ENCODE measurements around the gene CALHM2.
"Not testable (repeated sequence)": the region's sequence is repeated elsewhere in the genome, so short reads cannot be mapped to it uniquely, and the experiment has no call there.

The CALHM2 gene

GRCh38 chr10:103417601-103418000 is 34.6 kb downstream of the CALHM2 start:
- Histone ChIP-seq H3K36me3 (ENCODE audit: control insufficient read depth, insufficient read depth, low read length) (peaks cover 67% of the 10 kb centered on the region), H3K27me3 (replicated peaks; ENCODE audit: control insufficient read depth, insufficient read depth, low read length) (no peaks in the 10 kb centered on the region), H3K4me3 (replicated peaks; ENCODE audit: low read depth, low read length) (no peak overlapping the region)
- TF ChIP-seq CTCF (IDR thresholded peaks at IDR 0.05; ENCODE audit: insufficient read depth, low read length, poor library complexity, severe bottlenecking) = no peak
- DNase-seq (ENCODE audit: extremely low read depth, insufficient read length) = no peak

GRCh38 chr10:103417148-103417469 is 35.1 kb downstream of the CALHM2 start:
- H3K27me3 ChIP-seq (replicated peaks; ENCODE audit: control insufficient read depth, insufficient read depth, low read length); H3K4me3 ChIP-seq (replicated peaks; ENCODE audit: low read depth, low read length); DNase-seq (ENCODE audit: extremely low read depth, insufficient read length): not testable (repeated sequence)
- peaks cover 64% of the 10 kb centered on the region for H3K36me3 ChIP-seq (ENCODE audit: control insufficient read depth, insufficient read depth, low read length)

- H3K27me3 ChIP-seq (replicated peaks; ENCODE audit: control insufficient read depth, insufficient read depth, low read length) = no peaks in the 10 kb centered on the region
- peaks cover 64% of the 10 kb centered on the region for H3K36me3 ChIP-seq (ENCODE audit: control insufficient read depth, insufficient read depth, low read length)
- no peak overlapping the region for H3K4me3 ChIP-seq (replicated peaks; ENCODE audit: low read depth, low read length)
- peak; percentile 26 for DNase-seq (ENCODE audit: extremely low read depth, insufficient read length)
- peak; percentile 53 for TF ChIP-seq CTCF (IDR thresholded peaks at IDR 0.05; ENCODE audit: insufficient read depth, low read length, poor library complexity, severe bottlenecking)
Measured at GRCh38 chr10:103416436-103417147, 35.6 kb downstream of the CALHM2 start.

- peaks cover 60% of the 10 kb centered on the region for H3K36me3 ChIP-seq (ENCODE audit: control insufficient read depth, insufficient read depth, low read length)
- no peak for DNase-seq (ENCODE audit: extremely low read depth, insufficient read length)
- no peaks in the 10 kb centered on the region for H3K27me3 ChIP-seq (replicated peaks; ENCODE audit: control insufficient read depth, insufficient read depth, low read length)
- TF ChIP-seq CTCF (IDR thresholded peaks at IDR 0.05; ENCODE audit: insufficient read depth, low read length, poor library complexity, severe bottlenecking) = no peak
- H3K4me3 ChIP-seq (replicated peaks; ENCODE audit: low read depth, low read length) = no peak overlapping the region
Measured at GRCh38 chr10:103415581-103415980, 36.6 kb downstream of the CALHM2 start.

GRCh38 chr10:103413564-103413963 is 38.6 kb downstream of the CALHM2 start:
- Histone ChIP-seq H3K4me3 (replicated peaks; ENCODE audit: low read depth, low read length) (no peak overlapping the region), H3K27me3 (replicated peaks; ENCODE audit: control insufficient read depth, insufficient read depth, low read length) (no peaks in the 10 kb centered on the region), H3K36me3 (ENCODE audit: control insufficient read depth, insufficient read depth, low read length) (peaks cover 50% of the 10 kb centered on the region)
- no peak for TF ChIP-seq CTCF (IDR thresholded peaks at IDR 0.05; ENCODE audit: insufficient read depth, low read length, poor library complexity, severe bottlenecking)
- DNase-seq (ENCODE audit: extremely low read depth, insufficient read length) = no peak

GRCh38 chr10:103397191-103397825 is 54.9 kb downstream of the CALHM2 start:
- Histone ChIP-seq H3K36me3 (ENCODE audit: control insufficient read depth, insufficient read depth, low read length) (peaks cover 11% of the 10 kb centered on the region), H3K27me3 (replicated peaks; ENCODE audit: control insufficient read depth, insufficient read depth, low read length) (no peaks in the 10 kb centered on the region), H3K4me3 (replicated peaks; ENCODE audit: low read depth, low read length) (peak overlapping the region; percentile 84)
- no peak for DNase-seq (ENCODE audit: extremely low read depth, insufficient read length)
- no peak for TF ChIP-seq CTCF (IDR thresholded peaks at IDR 0.05; ENCODE audit: insufficient read depth, low read length, poor library complexity, severe bottlenecking)

Data from GM06990 (cell line).